HUES48 (cell line): ENCODE measurements around the gene DUS3L.

ENCODE experiments used
- H3K27ac ChIP-seq: one replicate; pipeline ENCODE4 v1.7.0; 2013; ENCODE audit warnings: low read depth, low read length, inconsistent platforms
- H3K27me3 ChIP-seq: 2 replicates; pipeline ENCODE4 v1.6.1; 2013; ENCODE audit warnings: mild to moderate bottlenecking, low read length; ENCODE audit not compliant: control insufficient read depth, insufficient read depth
- H3K36me3 ChIP-seq: 2 replicates; pipeline ENCODE4 v1.6.1; 2013; ENCODE audit warnings: low read length; ENCODE audit not compliant: control insufficient read depth, insufficient read depth
- H3K4me1 ChIP-seq: 2 replicates; pipeline ENCODE4 v1.6.1; 2013; ENCODE audit warnings: mild to moderate bottlenecking, low read length; ENCODE audit not compliant: control insufficient read depth, insufficient read depth
- H3K4me3 ChIP-seq: 2 replicates; pipeline ENCODE4 v1.5.1; 2013; ENCODE audit warnings: mild to moderate bottlenecking, low read depth, low read length
- H3K9ac ChIP-seq: 2 replicates; pipeline ENCODE4 v1.6.1; 2013; ENCODE audit warnings: mild to moderate bottlenecking, low read depth, low read length, moderate library complexity
- H3K9me3 ChIP-seq: 2 replicates; pipeline ENCODE4 v1.6.1; 2013; ENCODE audit warnings: low read length; ENCODE audit not compliant: control insufficient read depth, insufficient read depth

Gene DUS3L

DNA sequence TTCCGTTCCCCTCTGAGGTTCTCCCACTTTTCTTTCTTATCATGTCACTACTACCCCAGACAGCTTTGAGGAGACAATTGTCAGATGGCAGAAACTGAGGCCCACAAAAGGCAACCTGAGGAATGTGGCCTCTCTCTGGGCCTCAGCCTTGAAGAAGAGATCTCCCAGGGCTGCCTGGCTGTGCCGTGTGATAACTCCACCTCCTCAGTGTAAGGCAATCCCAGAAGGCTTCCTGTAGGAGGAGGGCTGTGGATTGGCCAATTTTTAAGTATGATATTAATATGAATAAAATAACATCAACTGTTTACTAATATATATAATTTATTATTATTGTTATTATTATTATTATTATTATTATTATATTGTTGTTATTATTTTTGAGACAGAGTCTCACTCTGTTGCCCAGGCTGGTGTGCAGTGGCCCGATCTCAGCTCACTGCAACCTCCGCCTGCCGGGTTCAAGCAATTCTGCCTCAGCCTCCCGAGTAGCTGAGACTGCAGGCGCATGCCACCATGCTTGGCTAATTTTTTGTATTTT is 4.5 kb upstream of the DUS3L start:
- no peak overlapping the region for H3K4me3 ChIP-seq
- H3K27ac ChIP-seq = no peak overlapping the region
- no peaks in the 10 kb centered on the region for H3K36me3 ChIP-seq
- H3K9me3 ChIP-seq = no peaks in the 10 kb centered on the region
- no peak overlapping the region for H3K9ac ChIP-seq
- H3K4me1 ChIP-seq = no peaks in the 10 kb centered on the region
- H3K27me3 ChIP-seq = no peaks in the 10 kb centered on the region

DNA sequence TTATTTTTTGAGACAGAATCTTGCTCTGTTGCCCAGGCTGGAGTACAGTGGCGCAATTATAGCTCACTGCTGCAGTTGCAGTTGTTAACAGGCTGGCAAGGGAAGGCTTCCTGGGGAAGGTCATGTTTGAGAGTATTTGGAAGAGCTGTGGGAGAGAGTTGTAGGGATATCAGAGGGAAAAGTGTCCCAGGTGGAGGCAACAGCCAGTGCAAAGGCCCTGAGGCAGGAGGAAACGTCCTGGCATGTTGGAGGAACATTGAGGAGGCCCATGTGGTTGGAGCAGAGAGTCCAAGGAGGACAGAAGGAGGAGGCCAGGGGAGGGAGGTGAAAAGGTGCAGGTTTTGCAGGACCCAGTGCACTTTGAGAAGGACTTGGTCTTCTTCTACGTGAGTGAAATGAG is 2.2 kb upstream of the DUS3L start:
- H3K4me1 ChIP-seq = 0 out of 2 replicates have a peak, but pooled peaks cover 3% of the 10 kb centered on the region
- H3K9me3 ChIP-seq = no peaks in the 10 kb centered on the region
- peaks cover 18% of the 10 kb centered on the region for H3K36me3 ChIP-seq
- H3K4me3 ChIP-seq = no peak overlapping the region
- no peak overlapping the region for H3K9ac ChIP-seq
- H3K27ac ChIP-seq = no peak overlapping the region
- no peaks in the 10 kb centered on the region for H3K27me3 ChIP-seq

DNA sequence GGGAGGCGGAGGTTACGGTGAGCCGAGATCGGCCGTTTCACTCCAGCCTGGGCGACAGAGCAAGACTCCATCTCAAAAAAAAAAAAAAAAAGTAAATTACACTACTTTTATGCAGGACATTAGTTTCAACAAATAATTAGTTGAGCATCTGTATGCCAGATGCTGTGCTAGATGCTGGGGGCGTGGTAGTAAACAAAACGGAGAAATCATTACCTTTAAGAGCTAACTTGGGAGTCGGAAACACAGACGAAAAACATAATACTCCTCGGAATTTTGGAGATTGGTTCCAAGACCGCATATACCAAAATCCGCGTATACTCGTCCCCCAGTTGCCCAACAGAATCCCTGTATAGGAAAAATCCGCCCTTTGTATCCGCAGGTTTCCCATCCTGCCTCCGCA is 1.3 kb upstream of the DUS3L start:
- no peak overlapping the region for H3K4me3 ChIP-seq
- H3K36me3 ChIP-seq = peaks cover 28% of the 10 kb centered on the region
- H3K9me3 ChIP-seq = no peaks in the 10 kb centered on the region
- H3K27me3 ChIP-seq = no peaks in the 10 kb centered on the region
- no peak overlapping the region for H3K27ac ChIP-seq
- H3K9ac ChIP-seq = no peak overlapping the region
- 0 out of 2 replicates have a peak, but pooled peaks cover 3% of the 10 kb centered on the region for H3K4me1 ChIP-seq

DNA sequence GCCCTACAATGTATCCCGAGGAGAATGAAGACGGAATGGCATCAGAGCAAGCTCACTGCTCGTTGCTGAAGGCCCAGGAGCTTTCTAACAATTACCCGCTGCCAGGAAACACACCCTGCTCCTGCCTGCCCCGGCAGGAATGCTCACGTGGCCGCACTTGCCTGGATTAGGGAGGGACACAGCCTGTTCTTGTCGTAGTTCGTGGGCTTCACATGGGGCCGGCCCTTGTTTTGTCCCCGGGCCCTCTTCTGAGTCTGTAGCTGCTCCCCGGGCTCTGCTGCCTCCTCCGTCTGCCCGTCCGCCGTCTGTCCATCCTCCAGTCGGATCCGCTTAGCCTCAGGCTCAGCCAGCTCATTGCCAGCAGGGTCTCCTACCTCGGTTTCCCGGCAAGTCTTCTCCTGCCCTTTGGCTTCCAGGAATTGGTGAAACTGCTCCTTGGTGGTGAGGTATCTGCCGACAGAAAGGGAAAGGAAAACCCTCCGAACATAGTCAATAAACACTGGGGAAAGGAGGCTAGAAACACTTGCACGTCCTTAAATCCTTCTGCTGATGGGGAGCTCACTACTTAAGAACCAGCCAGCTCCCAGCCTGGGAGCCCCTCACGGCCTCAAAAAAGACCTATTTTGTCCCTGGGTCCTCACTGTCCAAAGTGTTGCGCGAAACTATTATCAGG is 941 bp downstream of the DUS3L start:
- Histone ChIP-seq H3K4me1 (0 out of 2 replicates have a peak, but pooled peaks cover 3% of the 10 kb centered on the region), H3K27ac (peak overlapping the region; percentile 23), H3K36me3 (peaks cover 50% of the 10 kb centered on the region), H3K9ac (no peak overlapping the region), H3K9me3 (no peaks in the 10 kb centered on the region), H3K27me3 (no peaks in the 10 kb centered on the region), H3K4me3 (peak overlapping the region; percentile 84)

DNA sequence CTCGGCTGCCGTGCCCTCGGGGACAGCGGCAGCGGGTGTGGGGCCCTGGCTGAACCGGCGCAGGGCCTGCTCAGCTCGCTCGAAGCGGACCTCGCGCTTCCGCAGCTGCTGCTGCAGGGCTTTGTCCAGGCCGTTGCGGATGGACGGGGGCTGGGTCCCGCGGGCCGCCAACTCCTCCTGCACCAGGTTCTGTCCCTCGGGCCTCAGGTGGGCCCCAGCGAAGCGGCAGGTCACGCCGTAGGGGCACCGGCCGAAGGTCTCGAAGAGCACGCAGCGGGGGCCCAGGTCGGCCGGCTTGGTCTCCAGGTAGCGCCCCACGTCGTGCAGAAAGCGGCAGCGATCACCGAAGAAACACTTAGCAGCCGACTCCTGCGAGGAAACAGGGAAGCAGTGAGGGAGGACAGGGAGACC is 1.6 kb downstream of the DUS3L start:
- Histone ChIP-seq H3K27ac (no peak overlapping the region), H3K36me3 (peaks cover 54% of the 10 kb centered on the region), H3K4me1 (0 out of 2 replicates have a peak, but pooled peaks cover 3% of the 10 kb centered on the region), H3K9ac (no peak overlapping the region), H3K27me3 (no peaks in the 10 kb centered on the region), H3K9me3 (no peaks in the 10 kb centered on the region), H3K4me3 (no peak overlapping the region)

DNA sequence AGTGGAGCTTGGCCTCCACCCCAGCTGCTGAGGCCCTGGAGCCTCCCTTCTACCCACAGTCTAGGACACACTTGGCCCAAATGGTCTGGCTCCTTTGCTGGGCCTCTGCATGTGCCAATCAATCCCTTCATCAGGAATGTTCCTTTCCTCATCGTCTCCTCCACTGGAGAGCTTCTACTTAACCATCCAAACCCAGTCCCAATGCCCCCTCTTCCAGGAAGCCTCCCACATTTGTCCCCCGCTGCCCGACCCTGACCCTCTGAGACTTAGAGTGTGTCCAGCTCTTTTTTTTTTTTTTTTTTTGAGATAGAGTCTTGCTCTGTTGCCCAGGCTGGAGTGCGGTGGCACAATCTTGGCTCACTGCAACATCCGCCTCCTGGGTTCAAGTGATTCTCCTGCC is 2.5 kb downstream of the DUS3L start:
- Histone ChIP-seq H3K9me3 (no peaks in the 10 kb centered on the region), H3K9ac (no peak overlapping the region), H3K27me3 (no peaks in the 10 kb centered on the region), H3K27ac (no peak overlapping the region), H3K4me3 (no peak overlapping the region), H3K36me3 (peaks cover 56% of the 10 kb centered on the region), H3K4me1 (0 out of 2 replicates have a peak, but pooled peaks cover 3% of the 10 kb centered on the region)

DNA sequence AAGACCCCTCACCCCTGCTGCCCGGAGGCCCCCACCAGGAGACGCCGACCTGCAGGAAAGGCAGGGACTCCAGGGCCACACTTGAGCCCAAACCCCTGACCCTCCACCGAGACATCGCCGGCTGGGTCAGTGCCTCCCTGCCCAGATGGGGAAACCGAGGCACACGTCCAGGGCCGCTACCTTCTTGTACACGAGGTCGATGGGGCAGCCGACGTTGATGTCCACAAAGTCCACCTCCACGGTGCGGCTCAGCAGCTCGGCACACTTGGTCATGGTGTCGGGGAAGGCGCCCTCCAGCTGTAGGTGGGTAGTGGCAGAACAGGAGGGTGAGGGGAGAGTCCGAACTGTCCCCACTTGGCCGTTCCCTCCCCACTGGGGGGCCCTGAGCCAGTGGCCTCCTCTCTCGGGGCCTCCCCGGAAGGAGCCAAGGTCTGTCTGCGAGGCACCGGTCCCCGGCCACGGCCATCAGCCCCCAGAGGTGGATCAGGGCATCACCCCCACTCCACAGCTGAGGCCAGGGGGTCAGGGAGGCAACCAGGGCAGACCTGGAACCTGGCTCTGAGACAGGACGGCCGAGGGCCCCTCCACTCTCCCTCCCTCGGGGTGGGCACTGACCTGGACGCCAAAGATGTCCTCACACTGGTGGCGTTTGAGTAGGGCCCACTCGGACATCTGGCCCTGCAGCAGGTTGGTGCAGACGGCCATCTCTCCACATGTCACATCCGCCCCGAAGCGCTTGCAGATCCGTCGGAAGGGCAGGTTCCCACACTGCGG is 3.4 kb downstream of the DUS3L start:
- Histone ChIP-seq H3K9ac (no peak overlapping the region), H3K27me3 (no peaks in the 10 kb centered on the region), H3K4me3 (no peak overlapping the region), H3K27ac (no peak overlapping the region), H3K4me1 (0 out of 2 replicates have a peak, but pooled peaks cover 3% of the 10 kb centered on the region), H3K36me3 (peaks cover 56% of the 10 kb centered on the region), H3K9me3 (no peaks in the 10 kb centered on the region)

DNA sequence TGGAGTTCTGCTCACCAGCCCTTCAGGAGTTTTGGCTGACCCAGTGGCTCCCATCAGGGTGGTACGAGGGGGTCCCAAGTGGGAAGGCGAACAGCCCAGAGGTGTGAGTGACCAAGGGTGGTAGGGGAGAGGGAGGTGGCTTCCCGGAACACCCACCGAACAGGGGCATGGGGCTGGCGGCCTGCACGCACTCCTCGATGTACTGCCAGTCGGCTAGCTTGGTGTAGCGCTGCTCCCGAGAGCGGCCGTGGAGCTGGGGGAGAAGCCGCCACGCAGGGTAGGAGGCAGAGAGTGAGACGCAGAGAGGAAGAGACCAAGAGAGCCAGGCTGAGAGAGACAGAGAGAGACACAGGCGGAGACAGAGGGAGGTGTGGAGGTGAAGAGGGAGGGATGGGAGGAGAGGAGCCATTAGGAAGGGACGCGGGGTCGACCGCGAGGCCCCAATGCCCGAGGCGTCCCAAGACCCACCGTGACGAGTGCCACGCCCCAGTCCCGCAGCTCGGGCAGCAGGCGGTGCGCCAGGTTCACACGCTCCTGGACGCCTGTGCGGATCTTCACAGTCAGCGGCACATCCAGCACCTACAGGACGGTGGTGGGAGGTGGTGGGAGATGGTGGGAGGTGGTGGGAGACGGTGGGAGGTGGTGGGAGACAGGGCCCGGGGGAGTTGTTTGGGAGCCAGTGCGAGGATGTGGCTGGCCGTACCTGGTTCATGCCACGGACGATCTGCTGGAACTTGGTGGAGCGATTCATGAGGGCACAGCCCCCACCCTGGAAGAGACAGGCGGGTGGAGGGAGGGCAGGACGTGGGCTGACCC is 4.2 kb downstream of the DUS3L start:
- Histone ChIP-seq H3K4me3 (no peak overlapping the region), H3K27me3 (no peaks in the 10 kb centered on the region), H3K9ac (no peak overlapping the region), H3K27ac (no peak overlapping the region), H3K4me1 (0 out of 2 replicates have a peak, but pooled peaks cover 3% of the 10 kb centered on the region), H3K36me3 (peaks cover 56% of the 10 kb centered on the region), H3K9me3 (no peaks in the 10 kb centered on the region)

DNA sequence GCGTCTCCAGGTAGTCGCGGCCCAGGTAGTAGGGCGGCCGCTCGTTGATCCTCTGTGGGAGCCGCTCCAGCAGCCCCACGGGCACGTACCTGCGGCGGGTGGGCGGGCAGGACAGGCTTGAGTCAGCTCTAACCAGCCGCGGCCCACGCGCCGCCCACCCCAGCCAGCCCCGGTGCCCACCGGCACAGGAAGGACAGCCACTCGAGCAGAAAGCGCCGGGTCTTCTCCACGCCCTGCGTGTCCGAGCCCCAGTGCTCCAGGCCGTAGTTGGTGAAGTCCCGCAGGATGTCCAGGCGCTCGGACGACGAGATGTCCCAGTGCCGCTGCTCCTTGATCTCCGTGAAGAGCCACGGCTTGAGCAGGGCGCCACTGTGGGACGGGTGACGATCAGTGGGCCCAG is 5.5 kb downstream of the DUS3L start:
- Histone ChIP-seq H3K4me1 (0 out of 2 replicates have a peak, but pooled peaks cover 3% of the 10 kb centered on the region), H3K36me3 (peaks cover 56% of the 10 kb centered on the region)

DNA sequence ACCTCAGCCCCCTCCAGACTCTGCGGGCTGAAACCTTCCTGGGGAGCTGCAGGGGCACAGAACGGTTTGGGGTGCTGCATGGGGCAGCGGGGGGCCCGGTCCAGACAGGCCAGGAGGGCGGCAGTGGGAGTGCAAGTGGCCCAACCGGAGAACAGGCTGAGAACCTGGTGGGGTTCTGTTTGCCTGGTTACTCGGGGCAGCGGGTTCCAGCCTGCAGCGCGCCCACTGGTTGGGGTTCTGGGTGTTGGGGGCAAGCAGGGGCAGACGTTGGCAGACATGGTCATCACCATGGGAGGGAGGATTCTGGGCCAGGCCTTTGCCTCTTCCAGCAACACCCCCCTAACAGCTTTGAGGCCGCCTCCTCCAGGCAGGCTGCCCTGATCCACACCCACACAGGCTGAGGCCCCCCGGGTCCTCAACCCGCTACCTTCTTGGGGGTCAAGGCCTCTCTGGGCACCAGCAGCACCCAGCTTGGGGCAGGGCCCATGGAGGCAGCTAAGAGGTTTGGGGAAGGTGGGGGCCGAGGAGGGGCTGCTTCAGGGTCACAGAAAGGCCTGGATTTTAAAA is 6.3 kb downstream of the DUS3L start, which contains the start of gene PRR22:
Gene PRR22, minus strand, starts transcription at position 166 of the 567 bp plus-strand sequence. Its CDS starts 86 bp downstream, at position 80.
- H3K4me1 ChIP-seq = no peaks in the 10 kb centered on the region
- H3K27me3 ChIP-seq = no peaks in the 10 kb centered on the region
- H3K9ac ChIP-seq = no peak within 1 kb of the TSS
- no peak within 1 kb of the TSS for H3K4me3 ChIP-seq
- H3K36me3 ChIP-seq = peaks cover 51% of the 10 kb centered on the region
- H3K27ac ChIP-seq = no peak within 1 kb of the TSS
- no peaks in the 10 kb centered on the region for H3K9me3 ChIP-seq

More for the DNA sequence above, 5.5 kb downstream of the DUS3L start:
- no peak overlapping the region for H3K4me3 ChIP-seq
- H3K27ac ChIP-seq = no peak overlapping the region
- H3K27me3 ChIP-seq = no peaks in the 10 kb centered on the region
- H3K9me3 ChIP-seq = no peaks in the 10 kb centered on the region
- H3K9ac ChIP-seq = no peak overlapping the region
